ENCODE results near the gene LIMK2. TPM values are rescaled to one million over a fixed set of nuclear protein-coding genes. Genes with fewer than 3 reads are reported as not detected.
A peak's percentile ranks its signal among the peaks of the same experiment; 100 is the strongest.
"Not testable (repeated sequence)": the region's sequence is repeated elsewhere in the genome, so short reads cannot be mapped to it uniquely, and the experiment has no call there.

LIMK2 gene
- total RNA-seq, 1 experiment from 2014 or later = 6.8 TPM

DNA sequence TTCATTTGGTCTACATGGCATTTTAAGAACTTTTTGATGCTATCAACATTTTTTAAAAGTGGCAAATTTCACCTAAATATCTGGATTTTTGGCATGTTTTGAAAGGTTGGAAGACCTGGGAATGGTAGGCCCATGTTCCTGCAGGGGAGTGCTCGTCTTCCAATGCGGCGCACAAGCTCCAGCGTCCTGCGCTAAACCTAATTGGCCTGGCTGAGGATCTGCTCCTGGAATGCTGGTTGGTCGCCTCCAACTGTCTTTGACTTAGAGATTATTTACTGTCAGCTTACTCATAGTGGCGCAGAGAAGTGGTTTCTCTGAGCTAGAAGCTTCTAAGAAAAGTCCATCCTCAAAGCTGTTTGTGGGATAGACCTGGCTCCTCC lies 626 bp upstream of the LIMK2 start:
- no peak for DNase-seq (ENCODE audit: low read depth)

DNA sequence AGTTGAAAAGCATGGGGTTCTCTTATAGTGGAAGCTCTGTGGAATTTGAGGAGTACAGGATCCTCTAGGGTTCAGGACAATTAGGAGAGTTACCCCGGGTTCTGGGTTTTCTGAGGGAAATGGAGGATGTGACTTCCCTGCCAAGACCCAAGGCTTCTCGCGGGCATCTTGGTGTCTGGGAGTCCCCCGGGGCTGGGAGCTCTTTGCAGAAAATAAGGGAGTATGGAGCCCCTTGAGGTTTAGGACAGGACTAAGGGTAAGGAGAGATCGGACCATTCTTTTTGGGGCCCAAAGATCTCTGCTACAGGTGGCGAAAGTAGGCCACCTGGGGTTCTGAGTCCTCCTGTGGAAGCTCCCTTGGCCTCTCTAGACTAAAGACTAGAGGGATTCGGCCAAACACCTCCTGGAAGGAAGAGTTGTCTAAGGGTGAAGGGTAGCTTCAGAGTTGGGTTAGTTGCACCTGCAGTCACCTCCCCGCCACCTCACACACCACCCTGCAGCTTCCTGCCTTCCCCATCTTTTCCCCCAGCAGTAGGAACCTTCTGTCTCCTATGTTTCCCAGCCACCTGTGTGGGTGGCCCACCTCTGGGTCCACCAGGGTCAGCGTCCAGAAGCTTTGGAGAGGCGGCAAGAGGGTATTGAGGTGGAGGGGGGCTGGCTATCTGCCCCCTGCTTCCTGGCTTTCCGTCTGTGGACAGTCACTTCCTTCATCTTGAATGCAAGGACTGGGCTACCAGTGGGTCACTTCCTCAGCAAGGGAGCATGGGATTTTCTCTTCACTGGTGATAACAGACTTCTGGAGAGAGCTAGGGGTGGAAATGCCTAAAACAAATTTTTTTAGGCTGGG lies 908 bp downstream of the LIMK2 start:
- no peak for DNase-seq (ENCODE audit: low read depth)

DNA sequence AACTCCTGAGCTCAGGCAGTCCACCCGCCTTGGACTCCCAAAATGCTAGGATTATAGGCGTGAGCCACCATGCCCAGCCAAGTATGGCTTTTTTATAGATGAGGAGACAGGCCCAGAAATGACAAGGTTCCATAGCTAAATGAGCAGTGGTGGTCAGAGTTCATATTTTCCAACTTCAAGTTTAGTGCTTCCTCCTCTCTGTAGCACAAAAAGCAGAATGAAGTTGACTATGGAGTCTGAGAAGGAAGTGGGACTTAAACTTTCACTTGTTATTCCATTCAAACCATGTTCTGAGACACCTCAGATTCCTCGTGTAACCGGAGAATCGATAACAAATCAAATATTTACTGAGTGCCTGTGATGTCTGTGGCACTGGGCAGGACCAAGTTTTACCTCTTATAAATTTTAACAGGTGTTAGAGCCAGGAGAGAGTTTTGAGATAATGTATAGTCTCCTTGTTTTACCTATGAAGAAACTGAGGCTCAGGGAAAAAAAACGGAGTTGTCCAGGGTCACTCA lies 3.0 kb downstream of the LIMK2 start:
- no peak for DNase-seq (ENCODE audit: low read depth)

DNA sequence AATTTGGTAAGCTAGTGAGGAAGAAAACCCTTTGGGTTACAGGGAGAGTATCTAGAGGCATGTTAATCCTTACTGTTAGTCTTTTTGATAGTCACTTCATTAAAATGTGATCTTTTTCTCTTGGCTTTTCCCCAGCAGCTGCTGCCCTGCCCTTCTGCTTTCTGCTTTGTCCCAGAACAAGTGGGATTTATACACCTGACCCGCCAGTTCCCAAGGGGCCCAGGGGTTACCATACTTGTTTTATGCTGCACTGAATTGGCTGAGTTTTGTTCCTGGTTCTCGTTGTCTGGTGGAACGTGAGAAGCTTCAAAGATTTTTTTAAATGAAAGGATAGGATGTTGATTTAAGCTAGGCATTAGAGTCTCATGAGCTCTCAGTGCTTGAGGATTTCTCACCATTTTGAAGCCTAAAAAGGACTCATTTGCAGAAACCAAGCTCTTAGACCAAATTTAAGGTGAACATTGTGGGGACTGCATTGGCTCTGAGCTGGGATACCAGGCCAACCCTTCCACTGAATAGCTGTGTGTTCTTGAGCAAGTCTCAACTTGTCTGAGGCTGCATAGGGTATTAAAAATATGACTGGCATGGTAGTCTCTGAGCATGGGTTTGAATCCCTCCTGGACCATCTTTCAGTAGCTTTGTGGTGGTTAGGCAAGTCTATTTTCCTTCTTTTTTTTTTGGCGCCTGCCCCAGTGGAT lies 6.6 kb downstream of the LIMK2 start:
- DNase-seq (ENCODE audit: low read depth) = no peak

DNA sequence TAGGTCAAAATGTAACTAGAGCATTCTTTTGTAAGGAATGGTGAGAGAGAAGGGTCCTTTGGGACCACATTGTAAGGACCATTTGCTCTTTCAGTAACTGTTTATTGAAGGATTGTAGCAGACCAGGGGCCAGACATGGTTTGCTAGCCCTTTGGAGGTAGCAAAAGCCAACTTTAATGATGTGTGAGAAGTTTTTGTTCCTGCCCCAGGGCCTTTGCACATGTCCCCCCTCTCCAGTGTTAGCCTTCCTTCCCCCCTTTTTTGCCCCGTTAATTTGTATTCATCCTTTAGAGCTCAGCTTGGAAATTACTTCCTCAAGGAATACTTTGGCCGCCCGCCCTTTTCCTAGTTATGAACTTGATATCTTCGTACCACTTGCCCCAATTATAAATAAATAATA lies 9.0 kb downstream of the LIMK2 start:
- DNase-seq (ENCODE audit: low read depth) = no peak

DNA sequence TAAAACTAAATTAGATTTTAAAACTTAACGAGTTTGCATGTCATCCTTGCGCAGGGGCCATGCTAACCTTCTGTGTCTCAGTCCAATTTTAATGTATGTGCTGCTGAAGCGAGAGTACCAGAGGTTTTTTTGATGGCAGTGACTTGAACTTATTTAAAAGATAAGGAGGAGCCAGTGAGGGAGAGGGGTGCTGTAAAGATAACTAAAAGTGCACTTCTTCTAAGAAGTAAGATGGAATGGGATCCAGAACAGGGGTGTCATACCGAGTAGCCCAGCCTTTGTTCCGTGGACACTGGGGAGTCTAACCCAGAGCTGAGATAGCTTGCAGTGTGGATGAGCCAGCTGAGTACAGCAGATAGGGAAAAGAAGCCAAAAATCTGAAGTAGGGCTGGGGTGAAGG lies 10.6 kb downstream of the LIMK2 start:
- no peak for DNase-seq (ENCODE audit: low read depth)

DNA sequence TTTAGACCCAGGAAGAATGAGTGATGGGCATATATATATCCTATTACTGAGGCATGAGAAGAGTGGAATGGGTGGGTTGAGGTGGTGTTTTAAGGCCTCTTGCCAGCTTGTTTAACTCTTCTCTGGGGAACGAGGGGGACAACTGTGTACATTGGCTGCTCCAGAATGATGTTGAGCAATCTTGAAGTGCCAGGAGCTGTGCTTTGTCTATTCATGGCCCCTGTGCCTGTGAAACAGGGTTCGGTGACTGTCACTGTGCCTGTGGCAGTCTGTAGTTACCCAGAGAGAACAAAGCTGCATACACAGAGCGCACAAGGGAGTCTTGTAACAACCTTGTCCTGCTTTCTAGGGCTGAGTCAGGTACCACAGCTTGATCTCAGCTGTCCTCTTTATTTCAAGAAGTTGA lies 11.7 kb downstream of the LIMK2 start:
- no peak for DNase-seq (ENCODE audit: low read depth)

DNA sequence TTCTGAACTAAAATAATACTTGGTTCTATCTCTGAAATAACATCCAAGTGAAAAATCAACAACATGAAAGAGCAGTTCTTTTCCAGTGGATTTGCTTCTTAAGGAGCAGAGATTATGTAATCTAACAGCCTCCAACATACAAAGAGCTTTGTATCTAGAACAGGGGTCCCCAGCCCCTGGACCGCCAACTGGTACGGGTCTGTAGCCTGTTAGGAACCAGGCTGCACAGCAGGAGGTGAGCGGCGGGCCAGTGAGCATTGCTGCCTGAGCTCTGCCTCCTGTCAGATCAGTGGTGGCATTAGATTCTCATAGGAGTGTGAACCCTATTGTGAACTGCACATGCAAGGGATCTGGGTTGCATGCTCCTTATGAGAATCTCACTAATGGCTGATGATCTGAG lies 12.6 kb downstream of the LIMK2 start:
- DNase-seq (ENCODE audit: low read depth) = not testable (repeated sequence)

DNA sequence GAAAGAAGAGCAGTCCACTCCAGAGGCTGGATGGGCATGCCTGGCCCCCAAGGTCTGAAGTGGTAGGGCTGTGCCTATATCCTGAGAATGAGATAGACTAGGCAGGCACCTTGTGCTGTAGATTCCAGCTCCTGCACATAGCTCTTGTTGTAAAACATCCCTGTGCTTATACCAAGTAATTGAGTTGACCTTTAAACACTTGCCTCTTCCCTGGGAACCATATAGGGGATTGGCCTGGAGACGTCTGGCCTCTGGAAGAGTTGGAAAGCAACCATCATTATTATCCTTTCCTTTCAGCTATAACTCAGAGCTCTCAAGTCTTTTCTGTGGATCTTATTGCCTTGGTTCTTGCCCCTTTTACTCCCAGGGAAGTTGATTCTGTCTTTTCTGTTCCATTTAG lies 15.1 kb downstream of the LIMK2 start:
- no peak for DNase-seq (ENCODE audit: low read depth)

DNA sequence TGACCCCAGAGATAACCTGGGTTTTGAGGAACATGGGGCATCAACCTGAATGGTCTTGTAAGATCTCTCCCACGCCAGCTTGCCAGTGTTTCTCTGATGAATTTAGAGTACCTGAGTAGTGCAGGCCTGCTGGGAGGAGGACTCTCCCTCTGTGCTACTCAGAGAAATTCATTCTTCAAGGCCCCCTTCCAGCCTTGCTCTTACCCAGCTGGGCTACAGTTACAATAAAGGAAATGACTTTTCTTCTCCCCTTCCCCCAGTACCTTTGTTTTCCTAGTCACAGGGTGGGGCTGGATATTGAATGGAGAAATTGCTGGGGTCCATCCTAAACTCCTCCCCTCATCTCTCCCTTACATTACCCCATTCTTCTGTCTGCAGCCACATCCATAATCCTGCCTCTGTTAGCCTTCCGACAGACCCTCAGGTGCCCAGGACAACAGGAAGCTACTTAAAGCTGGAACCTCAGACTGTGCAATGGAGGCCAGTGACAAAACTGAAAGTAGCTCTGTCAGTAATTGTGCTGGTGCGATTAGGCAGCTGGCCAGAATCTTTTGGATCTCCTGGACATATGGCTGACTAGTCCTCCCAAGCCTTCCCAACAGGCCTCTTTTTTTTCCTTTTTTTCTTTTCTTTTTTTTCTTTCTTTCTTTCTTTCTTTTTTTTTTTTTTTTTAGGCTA lies 17.4 kb downstream of the LIMK2 start:
- peak; percentile 37 for DNase-seq (ENCODE audit: low read depth)

DNA sequence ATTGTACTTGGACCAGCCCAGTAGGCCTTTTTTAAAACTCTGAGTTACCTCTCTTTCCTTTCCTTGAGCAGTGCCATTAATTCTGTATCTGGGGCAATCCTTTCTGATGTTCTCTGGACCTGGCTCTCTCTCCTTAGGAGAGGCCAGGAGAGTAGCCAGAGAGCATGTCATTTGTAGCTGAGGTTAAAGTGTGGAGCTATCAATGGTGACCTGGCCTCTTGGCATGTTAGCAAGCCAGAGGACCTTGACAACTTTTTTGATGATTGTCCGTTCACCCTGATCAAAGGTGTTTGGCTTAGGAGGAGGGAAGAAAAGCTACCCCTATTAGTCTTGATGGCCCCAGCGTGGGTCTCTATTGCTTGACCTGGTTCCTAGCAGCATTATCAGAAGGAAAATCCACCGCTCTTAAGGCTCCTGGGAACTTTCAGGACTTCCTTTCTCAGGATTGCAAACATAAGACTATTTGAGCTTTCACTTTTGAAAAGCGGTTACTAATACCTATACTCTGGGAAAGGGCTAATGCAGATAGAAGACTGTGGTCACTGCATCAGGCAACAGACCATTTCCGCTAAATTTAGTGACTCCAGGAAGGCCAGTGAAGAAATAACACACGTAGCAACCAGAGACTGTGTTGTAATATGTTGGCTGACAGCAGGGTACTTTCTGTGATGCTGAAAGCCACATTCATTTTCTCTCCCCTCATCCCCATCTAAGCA lies 18.2 kb downstream of the LIMK2 start:
- DNase-seq (ENCODE audit: low read depth) = no peak

DNA sequence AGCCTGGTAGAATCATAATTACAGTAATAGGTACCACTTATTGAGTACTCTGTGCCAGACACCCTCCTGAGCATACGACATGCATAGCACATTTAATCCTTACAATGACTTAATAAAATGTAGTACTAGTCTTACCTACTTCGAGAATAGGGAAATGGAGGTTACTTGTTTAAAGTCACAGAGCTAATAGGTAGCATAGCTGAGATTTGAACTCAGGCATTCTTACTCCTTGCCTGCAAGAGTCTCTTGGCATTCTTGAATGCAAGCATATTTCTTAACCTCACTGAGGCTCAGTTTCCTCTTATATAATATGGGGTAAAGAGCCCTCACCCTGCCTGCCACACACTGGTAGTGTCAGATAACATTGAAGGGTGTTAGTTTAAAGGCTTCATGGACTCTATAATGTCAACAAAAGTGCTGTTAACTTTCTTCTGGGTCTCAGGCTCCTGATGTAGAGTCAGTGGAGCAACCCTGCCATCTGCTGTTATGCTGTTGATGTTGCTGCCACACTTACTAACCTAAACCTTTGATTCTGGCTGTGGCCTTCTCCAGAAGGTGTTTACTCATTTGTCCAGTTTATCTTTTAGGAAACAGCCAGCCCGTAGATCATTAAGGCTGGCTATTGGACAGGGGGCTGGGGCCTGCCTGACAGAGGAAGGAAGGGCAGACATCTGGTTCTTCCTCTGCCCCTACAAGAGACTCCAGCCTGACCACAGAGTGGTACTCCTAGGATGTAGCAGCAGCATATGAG lies 18.9 kb downstream of the LIMK2 start:
- peak; percentile 44 for DNase-seq (ENCODE audit: low read depth)

DNA sequence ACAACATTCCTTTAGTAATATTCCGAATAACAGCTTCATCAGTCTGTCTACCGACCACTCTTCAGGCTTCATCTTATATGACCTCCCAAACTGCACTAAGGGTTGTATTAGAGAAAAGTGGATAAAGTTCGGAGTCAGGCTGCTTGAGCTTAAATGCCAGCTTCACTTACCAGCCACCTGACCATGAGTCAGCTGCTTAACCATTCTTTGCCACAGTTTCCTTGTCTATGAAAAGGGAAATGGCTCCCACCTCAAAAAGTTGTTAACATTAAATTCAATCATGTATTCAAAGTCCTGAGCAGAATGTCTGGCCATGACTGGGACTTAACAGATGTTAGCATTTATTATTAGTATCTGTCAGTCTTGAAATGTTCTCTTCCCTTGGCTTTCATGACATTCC lies 20.9 kb downstream of the LIMK2 start:
- DNase-seq (ENCODE audit: low read depth) = no peak

DNA sequence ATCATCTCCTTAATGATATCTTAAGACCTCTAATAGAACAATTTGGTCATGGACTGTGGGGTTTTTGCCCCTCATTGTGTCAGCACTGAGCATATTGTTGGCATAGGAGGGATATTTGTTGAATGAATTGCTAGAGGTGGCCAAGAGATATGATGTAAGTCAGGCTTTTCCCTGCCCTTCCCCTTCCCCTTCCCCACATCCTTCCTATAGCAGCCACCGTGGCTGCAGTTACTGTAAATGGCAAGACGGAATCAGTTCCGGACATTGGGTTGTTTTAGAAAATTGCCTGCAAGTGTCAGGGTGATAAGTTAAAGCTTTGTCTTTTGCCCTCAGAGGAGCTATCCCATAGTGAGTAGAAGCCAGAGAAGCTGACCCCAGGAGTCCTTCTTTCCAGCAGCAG lies 23.0 kb downstream of the LIMK2 start:
- no peak for DNase-seq (ENCODE audit: low read depth)

DNA sequence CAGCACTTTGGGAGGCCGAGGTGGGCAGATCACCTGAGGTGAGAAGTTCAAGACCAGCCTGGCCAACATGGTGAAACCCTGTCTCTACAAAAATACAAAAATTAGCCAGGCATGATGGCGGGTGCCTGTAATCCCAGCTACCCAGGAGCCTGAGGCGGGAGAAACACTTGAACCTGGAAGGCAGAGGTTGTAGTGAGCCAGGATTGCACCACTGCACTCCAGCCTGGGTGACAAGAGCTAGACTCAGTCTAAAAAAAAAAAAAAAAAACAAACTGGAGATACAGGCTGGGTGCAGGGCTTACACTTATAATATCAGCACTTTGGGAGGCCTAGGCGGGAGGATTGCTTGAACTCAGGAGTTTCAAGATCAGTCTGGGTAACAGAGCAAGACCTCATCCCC lies 23.9 kb downstream of the LIMK2 start:
- not testable (repeated sequence) for DNase-seq (ENCODE audit: low read depth)

DNA sequence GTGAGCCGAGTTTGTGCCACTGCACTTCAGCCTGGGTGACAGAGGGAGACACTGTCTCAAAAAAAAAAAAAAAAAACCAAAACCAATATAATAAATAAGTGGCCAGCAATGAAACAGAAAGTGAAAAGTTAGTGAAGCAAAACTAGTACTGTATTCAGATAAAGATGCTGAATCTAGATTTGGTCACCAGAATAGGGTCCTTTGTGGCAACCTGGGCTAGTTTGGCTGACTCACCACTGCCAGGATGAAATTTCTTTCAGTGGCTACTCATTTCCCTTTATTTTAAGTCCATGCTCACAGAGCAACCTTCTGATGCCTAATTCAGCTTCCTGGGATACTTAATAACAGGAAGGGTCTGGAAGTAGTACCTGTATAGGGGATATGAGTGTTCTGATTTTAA lies 26.0 kb downstream of the LIMK2 start:
- DNase-seq (ENCODE audit: low read depth) = peak; percentile 16

DNA sequence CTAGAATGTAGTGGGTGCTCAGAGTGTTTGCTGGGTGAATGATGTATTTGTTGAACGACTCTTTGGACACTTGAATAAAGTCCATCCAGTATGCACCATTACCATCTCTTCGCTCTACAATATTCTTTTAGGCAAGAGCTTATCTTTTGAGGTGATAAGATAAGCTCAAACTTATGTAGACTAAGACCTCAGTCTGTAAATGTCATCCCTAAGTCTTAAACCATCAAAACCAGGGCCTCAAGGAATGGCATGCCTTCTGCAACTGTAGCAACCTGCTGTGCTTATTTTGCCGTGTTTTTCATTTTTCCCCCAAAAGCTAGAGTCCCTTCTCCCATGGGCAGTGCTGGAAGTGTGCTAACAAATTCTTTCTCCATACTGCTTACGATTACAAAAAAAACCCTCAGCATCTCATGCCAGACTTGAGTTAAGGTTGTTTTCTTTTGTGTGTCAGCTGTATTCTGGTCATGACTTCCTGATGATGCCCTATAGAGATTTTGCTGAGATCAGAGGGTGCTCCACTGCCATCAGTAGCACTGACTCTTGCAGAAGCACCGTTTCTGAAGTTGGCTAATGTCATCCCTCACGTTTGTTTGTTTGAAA lies 27.8 kb downstream of the LIMK2 start:
- no peak for DNase-seq (ENCODE audit: low read depth)

DNA sequence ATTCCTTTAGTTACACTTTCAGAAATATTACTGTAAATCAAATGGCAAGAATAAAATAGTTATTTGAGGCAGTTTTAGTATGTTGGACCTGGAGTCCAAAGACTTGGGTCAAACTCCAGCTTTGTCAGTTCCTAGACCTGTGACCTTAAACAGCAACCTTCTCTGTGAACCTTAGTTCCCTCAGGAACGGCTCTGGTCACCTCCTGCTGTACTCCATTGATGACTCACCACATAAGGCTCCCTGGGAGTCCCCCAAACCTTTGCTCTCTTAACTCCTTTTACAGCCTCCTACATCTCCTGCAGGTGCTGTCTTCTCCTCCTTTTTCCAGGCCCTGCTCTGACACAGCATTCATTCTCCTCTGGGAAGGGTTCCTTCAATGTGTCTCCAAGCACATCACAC lies 29.1 kb downstream of the LIMK2 start:
- DNase-seq (ENCODE audit: low read depth) = peak; percentile 69

DNA sequence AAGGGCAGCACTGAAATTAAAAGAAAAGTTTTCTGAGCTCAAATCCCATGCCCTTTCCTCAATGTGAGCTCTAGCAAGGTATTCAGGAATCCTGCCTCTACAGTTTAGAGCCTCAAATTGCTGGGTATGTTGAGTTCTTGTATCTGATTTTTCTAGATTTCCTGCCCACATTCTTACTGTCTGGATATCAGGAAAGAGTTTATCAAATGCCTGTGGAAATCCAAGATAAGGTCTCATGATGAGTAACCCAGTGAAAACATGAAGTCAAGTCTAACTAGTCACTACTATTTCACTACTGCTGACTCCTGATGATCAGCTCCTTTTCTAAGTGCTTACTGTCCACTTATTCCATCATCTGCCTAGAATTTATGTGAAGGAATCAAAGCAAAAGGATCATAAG lies 29.8 kb downstream of the LIMK2 start:
- peak; percentile 64 for DNase-seq (ENCODE audit: low read depth)

DNA sequence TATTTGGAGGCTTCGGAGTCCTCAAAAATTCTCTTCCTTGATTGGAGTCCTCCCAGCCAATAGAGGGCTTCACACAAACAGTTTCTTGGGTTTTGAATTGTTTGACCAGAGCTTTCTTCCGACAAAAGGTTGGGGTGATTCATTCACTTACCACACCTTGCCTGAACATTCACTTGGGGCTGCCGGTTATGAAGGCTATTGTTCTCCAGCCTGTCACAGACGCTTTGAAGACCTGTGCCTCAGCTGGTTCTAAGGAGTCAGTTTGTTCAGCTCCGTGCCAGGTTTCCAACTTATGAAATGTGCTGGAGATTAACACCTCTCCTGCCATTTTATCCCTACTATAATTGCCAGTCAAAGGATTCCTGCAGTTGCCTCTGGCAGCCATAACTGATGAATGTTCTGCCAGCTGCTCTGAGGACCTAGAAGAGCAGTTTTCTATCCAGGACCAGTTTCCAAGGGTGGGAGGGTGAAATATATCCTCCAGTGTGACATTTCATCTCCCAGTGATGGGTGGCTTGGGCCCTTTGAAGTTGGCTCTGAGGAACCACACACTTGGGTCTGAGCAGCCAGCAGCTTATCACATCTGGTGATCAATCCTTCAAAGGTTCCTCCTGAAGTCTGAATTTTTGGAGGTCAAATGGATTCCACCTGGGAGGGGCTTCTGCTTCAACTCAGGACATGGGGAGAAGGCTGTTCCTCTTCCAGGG lies 31.4 kb downstream of the LIMK2 start:
- DNase-seq (ENCODE audit: low read depth) = peak; percentile 62
